Stimulated activated naive B cell treated with anti-CD40 and anti-IgM and Interleukin-4, amounts not matched to agents 10 μg/mL and 1 μg/mL and 100 μg/mL, for 72 hours (primary cell): ENCODE data around the gene SHISA7.

Source experiments
- ATAC-seq, 2 donors: fragments of 150-1000 bp; cut with Tn5 transposase; replicated peaks; 2 replicates each; pipeline ENCODE4 v1.10.0; 2021; ENCODE audit warnings: moderate library complexity in 1 of 2
- DNase-seq: peaks from one replicate; pipeline ENCODE4 v3.0.0; 2021
- H3K27ac Mint-ChIP-seq: one replicate; pipeline ENCODE4 v1.8.0; 2022; ENCODE audit warnings: mild to moderate bottlenecking, mixed read lengths
- H3K27me3 Mint-ChIP-seq, 2 donors: one replicate each; pipeline ENCODE4 v1.8.0; 2022; ENCODE audit warnings: mixed read lengths in 2 of 2
- H3K36me3 Mint-ChIP-seq, 2 donors: one replicate each; pipeline ENCODE4 v1.8.0; 2022; ENCODE audit warnings: mixed read lengths in 2 of 2, mild to moderate bottlenecking in 1 of 2
- H3K4me1 Mint-ChIP-seq, 2 donors: one replicate each; pipeline ENCODE4 v1.8.0; 2022; ENCODE audit warnings: mixed read lengths in 2 of 2, mild to moderate bottlenecking in 1 of 2
- H3K4me3 Mint-ChIP-seq, 2 donors: one replicate each; pipeline ENCODE4 v1.8.0; 2022; ENCODE audit warnings: mild to moderate bottlenecking in 2 of 2, mixed read lengths in 2 of 2, moderate library complexity in 1 of 2
- H3K9me3 Mint-ChIP-seq, 2 donors: one replicate each; pipeline ENCODE4 v1.8.0; 2022; ENCODE audit warnings: mixed read lengths in 2 of 2, mild to moderate bottlenecking in 1 of 2

Gene SHISA7

GRCh38 chr19:55392820-55393761 is 50.0 kb downstream of the SHISA7 start:
- Mint-ChIP-seq H3K36me3 (peaks cover 23 to 43% of the 10 kb centered on the region in 2 donors), H3K27me3 (no peaks in the 10 kb centered on the region)

GRCh38 chr19:55391702-55392615 is 51.1 kb downstream of the SHISA7 start:
- Mint-ChIP-seq H3K36me3 (peaks cover 29 to 50% of the 10 kb centered on the region in 2 donors), H3K27me3 (no peaks in the 10 kb centered on the region), H3K27ac (peak overlapping the region; percentile 65), H3K4me1 (peaks cover 24 to 50% of the 10 kb centered on the region in 2 donors), H3K4me3 (no peak overlapping the region), H3K9me3 (no peaks in the 10 kb centered on the region)
- peak in 1 of 2 donors; percentile 15 for ATAC-seq
- no peak for DNase-seq

More at GRCh38 chr19:55392820-55393761, 50.0 kb downstream of the SHISA7 start:
- no peak for DNase-seq
- peak in 1 of 2 donors; percentile 11 for ATAC-seq
- Mint-ChIP-seq H3K4me1 (peaks cover 19 to 40% of the 10 kb centered on the region in 2 donors), H3K4me3 (no peak overlapping the region), H3K9me3 (no peaks in the 10 kb centered on the region), H3K27ac (peak overlapping the region; percentile 90)

GRCh38 chr19:55391191-55391670 is 51.9 kb downstream of the SHISA7 start:
- H3K4me3 Mint-ChIP-seq: no peak overlapping the region
- no peaks in the 10 kb centered on the region for H3K27me3 Mint-ChIP-seq
- no peaks in the 10 kb centered on the region for H3K9me3 Mint-ChIP-seq
- ATAC-seq (peak in 1 of 2 donors; percentile 8), DNase-seq (no peak)
- H3K4me1 Mint-ChIP-seq: peaks cover 28 to 57% of the 10 kb centered on the region in 2 donors
- H3K27ac Mint-ChIP-seq: no peak overlapping the region
- H3K36me3 Mint-ChIP-seq: peaks cover 36 to 57% of the 10 kb centered on the region in 2 donors

- Mint-ChIP-seq H3K27ac (peak overlapping the region; percentile 87), H3K27me3 (no peaks in the 10 kb centered on the region), H3K4me1 (peaks cover 33 to 57% of the 10 kb centered on the region in 2 donors), H3K36me3 (peaks cover 43 to 64% of the 10 kb centered on the region in 2 donors), H3K9me3 (no peaks in the 10 kb centered on the region), H3K4me3 (no peak overlapping the region)
- no peak for ATAC-seq
- no peak for DNase-seq
These were observed 52.6 kb downstream of the SHISA7 start for GRCh38 chr19:55390461-55390880.

- DNase-seq (no peak), ATAC-seq (no peak)
- Mint-ChIP-seq H3K9me3 (no peaks in the 10 kb centered on the region), H3K36me3 (peaks cover 43 to 64% of the 10 kb centered on the region in 2 donors), H3K4me1 (peaks cover 36 to 62% of the 10 kb centered on the region in 2 donors), H3K4me3 (peak overlapping the region; percentile 58 to 66), H3K27ac (peak overlapping the region; percentile 87), H3K27me3 (no peaks in the 10 kb centered on the region)
These were observed 53.4 kb downstream of the SHISA7 start for GRCh38 chr19:55389386-55390317.

- peaks cover 41 to 67% of the 10 kb centered on the region in 2 donors for H3K4me1 Mint-ChIP-seq
- peak overlapping the region; percentile 95 to 98 for H3K4me3 Mint-ChIP-seq
- ATAC-seq: no peak
- H3K36me3 Mint-ChIP-seq: peaks cover 42 to 58% of the 10 kb centered on the region in 2 donors
- no peaks in the 10 kb centered on the region for H3K9me3 Mint-ChIP-seq
- DNase-seq: no peak
- peak overlapping the region; percentile 99 for H3K27ac Mint-ChIP-seq
- no peaks in the 10 kb centered on the region for H3K27me3 Mint-ChIP-seq
These were observed 55.2 kb downstream of the SHISA7 start for GRCh38 chr19:55387736-55388497.

- Mint-ChIP-seq H3K36me3 (peaks cover 46 to 58% of the 10 kb centered on the region in 2 donors), H3K27me3 (no peaks in the 10 kb centered on the region), H3K9me3 (no peaks in the 10 kb centered on the region), H3K4me3 (peak overlapping the region; percentile 95 to 98), H3K27ac (peak overlapping the region; percentile 99), H3K4me1 (peaks cover 49 to 73% of the 10 kb centered on the region in 2 donors)
- ATAC-seq (no peak), DNase-seq (no peak)
These were observed 56.6 kb downstream of the SHISA7 start for GRCh38 chr19:55386493-55386971.

GRCh38 chr19:55385724-55386492 is 57.2 kb downstream of the SHISA7 start, which contains the start of gene RPL28:
Gene RPL28 (plus strand): TSS chr19:55385932. CDS start chr19:55386358, 426 bp downstream.
- peaks cover 46 to 60% of the 10 kb centered on the region in 2 donors for H3K36me3 Mint-ChIP-seq
- DNase-seq (peak; percentile 99), ATAC-seq (peak; percentile 77 to 80)
- peak within 1 kb of the TSS; percentile 95 to 98 for H3K4me3 Mint-ChIP-seq
- no peaks in the 10 kb centered on the region for H3K9me3 Mint-ChIP-seq
- peaks cover 49 to 73% of the 10 kb centered on the region in 2 donors for H3K4me1 Mint-ChIP-seq
- peak within 1 kb of the TSS; percentile 99 for H3K27ac Mint-ChIP-seq
- no peaks in the 10 kb centered on the region for H3K27me3 Mint-ChIP-seq

- H3K4me3 Mint-ChIP-seq: peak overlapping the region; percentile 95 to 98
- no peaks in the 10 kb centered on the region for H3K27me3 Mint-ChIP-seq
- peak overlapping the region; percentile 99 for H3K27ac Mint-ChIP-seq
- DNase-seq (peak; percentile 94), ATAC-seq (peak; percentile 78 to 80)
- peaks cover 39 to 52% of the 10 kb centered on the region in 2 donors for H3K36me3 Mint-ChIP-seq
- H3K9me3 Mint-ChIP-seq: no peaks in the 10 kb centered on the region
- H3K4me1 Mint-ChIP-seq: peaks cover 45 to 66% of the 10 kb centered on the region in 2 donors
These were observed 58.0 kb downstream of the SHISA7 start for GRCh38 chr19:55384920-55385723.

- Mint-ChIP-seq H3K4me3 (peak within 1 kb of the TSS; percentile 95 to 98), H3K9me3 (no peaks in the 10 kb centered on the region), H3K4me1 (peaks cover 40 to 58% of the 10 kb centered on the region in 2 donors), H3K36me3 (peaks cover 33 to 48% of the 10 kb centered on the region in 2 donors), H3K27ac (peak within 1 kb of the TSS; percentile 99), H3K27me3 (no peaks in the 10 kb centered on the region)
- ATAC-seq (peak; percentile 19 to 20), DNase-seq (no peak)
These were observed 58.8 kb downstream of the SHISA7 start, which contains the start of gene TMEM238 for GRCh38 chr19:55384131-55384919. Gene TMEM238 (minus strand): TSS chr19:55384292. CDS start chr19:55384259, 33 bp downstream.
